HepG2 (cell line): ENCODE results near the gene STK36. TPM values are rescaled to one million over a fixed set of nuclear protein-coding genes. Genes with fewer than 3 reads are reported as not detected.

Source experiments
- ATAC-seq: fragments of 200-7000 bp; cut with Tn5 transposase; 3 replicates; pipeline ENCODE4 v1.9.1; 2020; ENCODE audit warnings: mild to moderate bottlenecking, moderate library complexity
- BruUV-seq: library from RNA; stranded (reverse); fragments of 400-500 nt; replicated peaks from 2 replicates; lab custom pipeline; 2021; lab: Mats Ljungman, UMichigan
- CTCF ChIA-PET: fragments of 300-600 bp; formaldehyde crosslinking; extraction: SDS; loops from one replicate; lab custom pipeline; 2021; ENCODE audit warnings: low total read pairs, inconsistent platforms, low intra/inter-chr PET ratio; lab: Yijun Ruan, JAX
- POLR2A ChIA-PET: fragments of 350-600 bp; sonication (Branson Sonifier 250); formaldehyde crosslinking; loops from one replicate; lab custom pipeline; 2020; ENCODE audit warnings: antibody characterized with exemption, inconsistent platforms; lab: Yijun Ruan, JAX
- DNase-seq: peaks from one replicate; pipeline ENCODE4 v3.0.0-alpha.2; 2015; ENCODE audit warnings: low spot score
- FAIRE-seq: peaks from 3 replicates; lab custom pipeline; 2011; peaks lifted over from hg19 to GRCh38; lab: Jason Lieb, UNC
- H2AFZ ChIP-seq: one replicate; pipeline ENCODE4 v1.6.1; 2011; ENCODE audit warnings: low read length, inconsistent platforms
- H3K27ac ChIP-seq: fragments of 300-600 bp; 3 replicates; pipeline ENCODE4 v1.8.0; 2011; ENCODE audit warnings: mixed run types, mild to moderate bottlenecking, mixed read lengths, low read length, inconsistent platforms; ENCODE audit not compliant: insufficient read depth; ENCODE audit errors: extremely low read length
- H3K27me3 ChIP-seq, 2 experiments: fragments of 200-600 bp in 1 of 2; 2 replicates in 1 of 2; 3 replicates in 1 of 2; pipeline versions ENCODE4 v1.6.0 to v1.8.0; 2011; ENCODE audit warnings: low read length in 2 of 2, mild to moderate bottlenecking in 2 of 2, moderate library complexity in 2 of 2, inconsistent platforms in 1 of 2; ENCODE audit not compliant: insufficient read depth in 2 of 2, control insufficient read depth in 1 of 2
- H3K36me3 ChIP-seq, 2 experiments: fragments of 200-600 bp in 1 of 2; replicated peaks in 1 of 2; 2 replicates in 1 of 2; 3 replicates in 1 of 2; pipeline versions ENCODE4 v1.5.1 to v1.8.0; 2011; ENCODE audit warnings: low read length in 2 of 2, inconsistent platforms in 1 of 2; ENCODE audit not compliant: insufficient read depth in 2 of 2, control insufficient read depth in 1 of 2
- H3K4me1 ChIP-seq: 2 replicates; pipeline ENCODE4 v1.5.1; 2012; ENCODE audit warnings: low read length, inconsistent platforms; ENCODE audit not compliant: insufficient read depth
- H3K4me2 ChIP-seq: 2 replicates; pipeline ENCODE4 v1.6.0; 2011; ENCODE audit warnings: low read depth, low read length, inconsistent platforms
- H3K4me3 ChIP-seq, 3 experiments: fragments of 200-600 bp in 1 of 3; sonication (generic), shearing (Covaris generic) in 1 of 3; replicated peaks in 1 of 3; 2 replicates each; pipeline ENCODE4 v1.5.1; 2011 to 2016; ENCODE audit warnings: low read length in 3 of 3, inconsistent platforms in 2 of 3, low read depth in 2 of 3, mild to moderate bottlenecking in 2 of 3, control low read depth in 1 of 3, mixed read lengths in 1 of 3; ENCODE audit not compliant: insufficient read depth in 1 of 3
- H3K79me2 ChIP-seq: one replicate; pipeline ENCODE4 v1.6.1; 2011; ENCODE audit warnings: low read length, inconsistent platforms; ENCODE audit not compliant: insufficient read depth
- H3K9ac ChIP-seq: 2 replicates; pipeline ENCODE4 v1.6.0; 2011; ENCODE audit warnings: mild to moderate bottlenecking, low read depth, low read length, inconsistent platforms; ENCODE audit not compliant: insufficient read depth
- H3K9me3 ChIP-seq: 2 replicates; pipeline ENCODE4 v1.5.1; 2012; ENCODE audit warnings: mild to moderate bottlenecking, low read length
- H4K20me1 ChIP-seq: 2 replicates; pipeline ENCODE4 v1.6.0; 2011; ENCODE audit warnings: inconsistent platforms, mild to moderate bottlenecking, low read length, moderate library complexity; ENCODE audit not compliant: insufficient read depth
- ASH2L ChIP-seq: fragments of 300-600, 200-600 bp; sonication (generic); IDR thresholded peaks from 2 replicates; pipeline ENCODE4 v1.7.0; 2017; ENCODE audit warnings: low read depth, mild to moderate bottlenecking, moderate library complexity, mixed read lengths, low read length; ENCODE audit not compliant: insufficient read length
- CC2D1A ChIP-seq: sonication (generic); formaldehyde crosslinking; IDR thresholded peaks from 2 replicates; pipeline ENCODE4 v1.8.1; 2023; ENCODE audit warnings: mild to moderate bottlenecking, missing genetic modification reagents
- EEA1 ChIP-seq: sonication (generic); formaldehyde crosslinking; IDR thresholded peaks from 2 replicates; pipeline ENCODE4 v1.5.1; 2020; ENCODE audit warnings: mild to moderate bottlenecking, missing genetic modification reagents, borderline replicate concordance
- EED ChIP-seq: sonication (generic); formaldehyde crosslinking; IDR thresholded peaks from 2 replicates; pipeline ENCODE4 v1.5.0; 2020; ENCODE audit warnings: mild to moderate bottlenecking, missing genetic modification reagents
- GLI4 ChIP-seq: sonication (generic); formaldehyde crosslinking; IDR thresholded peaks from 2 replicates; pipeline ENCODE4 v1.5.1; 2020; ENCODE audit warnings: missing genetic modification reagents, mild to moderate bottlenecking, moderate library complexity, borderline replicate concordance
- HNRNPL ChIP-seq: fragments of 200-400 bp; formaldehyde crosslinking; IDR thresholded peaks from 2 replicates; pipeline ENCODE4 v1.6.1; 2017; ENCODE audit warnings: mild to moderate bottlenecking, low read depth, low read length
- NR2F6 ChIP-seq, 2 experiments: IDR thresholded peaks; 2 replicates each; pipeline ENCODE4 v1.6.1; 2016; ENCODE audit warnings: antibody characterized with exemption in 1 of 2, mild to moderate bottlenecking in 1 of 2
- POLR2AphosphoS2 ChIP-seq: IDR thresholded peaks from 2 replicates; pipeline ENCODE4 v1.6.1; 2011; ENCODE audit warnings: low read depth, low read length, improper control_type of control experiment
- RFX3 ChIP-seq: IDR thresholded peaks from 2 replicates; pipeline ENCODE4 v1.6.1; 2016; ENCODE audit warnings: missing biosample characterization, missing genetic modification reagents
- SPEN ChIP-seq: sonication (generic); formaldehyde crosslinking; IDR thresholded peaks from 2 replicates; pipeline ENCODE4 v1.5.1; 2020; ENCODE audit warnings: low read depth, mild to moderate bottlenecking, missing genetic modification reagents
- SSRP1 ChIP-seq: IDR thresholded peaks from 2 replicates; pipeline ENCODE4 v1.6.1; 2016; ENCODE audit warnings: control low read depth
- ZFP36L1 ChIP-seq: sonication (generic); formaldehyde crosslinking; IDR thresholded peaks from 2 replicates; pipeline ENCODE4 v1.8.0; 2022; ENCODE audit warnings: mild to moderate bottlenecking, missing genetic modification reagents, moderate library complexity
- ZFP37 ChIP-seq: sonication (generic); formaldehyde crosslinking; IDR thresholded peaks from 2 replicates; pipeline ENCODE4 v1.4.0; 2020; ENCODE audit warnings: missing genetic modification reagents, borderline replicate concordance
- ZNF124 ChIP-seq: sonication (generic); formaldehyde crosslinking; IDR thresholded peaks from 2 replicates; pipeline ENCODE4 v1.4.0; 2020; ENCODE audit warnings: missing genetic modification reagents
- ZNF296 ChIP-seq: sonication (generic); formaldehyde crosslinking; conservative IDR thresholded peaks from 2 replicates; pipeline ENCODE4 v1.5.0; 2020; ENCODE audit warnings: mild to moderate bottlenecking, missing genetic modification reagents
- ZNF33A ChIP-seq: sonication (generic); formaldehyde crosslinking; IDR thresholded peaks from 2 replicates; pipeline ENCODE4 v1.5.1; 2020; ENCODE audit warnings: missing genetic modification reagents, mild to moderate bottlenecking, moderate library complexity, borderline replicate concordance
- ZNF460 ChIP-seq: sonication (generic); formaldehyde crosslinking; IDR thresholded peaks from 2 replicates; pipeline ENCODE4 v1.5.1; 2020; ENCODE audit warnings: missing genetic modification reagents, mild to moderate bottlenecking, borderline replicate concordance
- ZNF563 ChIP-seq: sonication (generic); formaldehyde crosslinking; IDR thresholded peaks from 2 replicates; pipeline ENCODE4 v1.8.0; 2022; ENCODE audit warnings: mild to moderate bottlenecking, moderate library complexity, missing genetic modification reagents
- ZNF564 ChIP-seq: sonication (generic); formaldehyde crosslinking; IDR thresholded peaks from 2 replicates; pipeline ENCODE4 v1.8.1; 2023; ENCODE audit warnings: mild to moderate bottlenecking, missing genetic modification reagents
- ZZZ3 ChIP-seq: sonication (generic); formaldehyde crosslinking; IDR thresholded peaks from 2 replicates; pipeline ENCODE4 v1.4.0; 2020; ENCODE audit warnings: missing genetic modification reagents, mild to moderate bottlenecking, borderline replicate concordance
- WGBS: methylation state at CpG from one replicate; pipeline ENCODE4 v1.1.6; 2017; ENCODE audit warnings: low lambda C conversion rate; 5-methylcytosine and 5-hydroxymethylcytosine counted together
- in situ Hi-C: cut with HindIII; loops from 2 replicates; pipeline ENCODE4 v1.10.0; 2017; ENCODE audit warnings: low pct_unique_long_range_greater_than_20kb; ENCODE audit not compliant: extremely low pct_ligation_motif_present
- intact Hi-C: fragments of 100-400 bp; cut with micrococcal nuclease; formaldehyde crosslinking; loops from one replicate; pipeline ENCODE4 v1.10.0; 2022; ENCODE audit not compliant: unreplicated experiment
- polyA plus RNA-seq, 8 experiments: library from polyadenylated mRNA; depleted of rRNA in 3 of 8; stranded (reverse) in 7 of 8; unstranded in 1 of 8; fragments of >200 nt; fragmentation: Illumina TruSeq in 4 of 8; extraction: Trizol in 4 of 8; gene quantifications; 2 replicates each; pipeline versions ENCODE4 v1.2.1 to v1.2.3, GENCODE V29; 2011 to 2016; ENCODE audit warnings: low read depth in 4 of 8, missing spikeins in 1 of 8, mixed read lengths in 1 of 8; ENCODE audit not compliant: insufficient read depth in 1 of 8
- total RNA-seq, 5 experiments: library from RNA; depleted of rRNA; stranded (reverse); fragments of >200 nt; fragmentation: Illumina TruSeq; extraction: Trizol; gene quantifications; 2 replicates each; pipeline ENCODE4 v1.2.3, GENCODE V29; 2016; ENCODE audit warnings: low read depth in 1 of 5
- TF ChIP-seq, protein P1 (sequence below): sonication (generic); formaldehyde crosslinking; IDR thresholded peaks from 2 replicates; pipeline ENCODE4 v1.4.0; 2020; ENCODE audit warnings: mild to moderate bottlenecking, missing genetic modification reagents
- TF ChIP-seq, protein P2 (sequence below): sonication (generic); formaldehyde crosslinking; IDR thresholded peaks from 2 replicates; pipeline ENCODE4 v1.5.0; 2020; ENCODE audit warnings: missing genetic modification reagents, mild to moderate bottlenecking, borderline replicate concordance
- TF ChIP-seq, protein P3 (sequence below): sonication (generic); formaldehyde crosslinking; IDR thresholded peaks from 2 replicates; pipeline ENCODE4 v1.5.0; 2020; ENCODE audit warnings: missing genetic modification reagents

Gene STK36
- total and polyA plus RNA-seq, 2 of the 13 experiments (the other 11 are each of a cell fraction or from before 2014, with no cell fraction given), result 45.9 to 83.5 TPM

DNA sequence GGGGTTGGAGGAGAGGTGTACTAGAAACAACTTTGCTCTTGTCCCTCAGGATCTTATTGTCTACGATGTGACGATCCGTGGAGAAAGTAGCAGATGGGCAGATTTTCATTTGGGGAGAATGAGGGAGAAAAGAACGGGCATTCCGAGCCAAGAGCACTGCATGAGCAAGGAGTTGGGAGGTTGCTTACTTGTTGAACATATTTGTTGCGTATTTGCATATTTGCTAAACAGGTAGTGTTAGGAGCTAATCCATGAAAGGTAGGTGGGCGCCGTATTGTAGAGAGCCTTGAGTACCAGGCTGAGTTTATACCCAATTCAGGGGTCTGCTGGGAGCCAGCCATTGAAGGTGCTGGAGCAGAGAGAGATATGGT, 11.9 kb upstream of the STK36 start:
- in situ Hi-C loops (no loop called here), intact Hi-C loops (loop anchor here (1.0 to 2.0 kb wide), 4 partner anchors 27 to 146 kb away; partner anchors contain the start of genes CNOT9, CYP27A1 and USP37)
- peak overlapping the region; percentile 78 to 92 (median 80) for H3K4me3 ChIP-seq
- no peaks in the 10 kb centered on the region for H3K9me3 ChIP-seq
- TSS peak; percentile 89 for BruUV-seq
- peak overlapping the region; percentile 45 for H2AFZ ChIP-seq
- H3K27me3 ChIP-seq, result no peaks in the 10 kb centered on the region; a peak in 1 of 5 replicates
- WGBS, result 13% methylated on average over 8 of the region's 8 CpGs
- H4K20me1 ChIP-seq, result no peaks in the 10 kb centered on the region
- ChIA-PET CTCF (interaction anchor here (1.2 to 3.2 kb wide), 2 partner anchors 27 to 189 kb away, joined by 4 to 41 read pairs; no protein-coding TSS in a partner anchor), POLR2A (interaction anchor here (0.6 to 5.8 kb wide), 24 partner anchors 10 to 727 kb away, joined by 3 to 130 read pairs (median 5); partner anchors contain the start of genes AAMP, CNPPD1, CTDSP1 and CYP27A1)
- ATAC-seq (no peak), DNase-seq (no peak), FAIRE-seq (no peak)
- H3K4me1 ChIP-seq, result peaks cover 24% of the 10 kb centered on the region
- peak overlapping the region; percentile 95 for H3K4me2 ChIP-seq
- H3K79me2 ChIP-seq, result peaks cover 20% of the 10 kb centered on the region
- peaks cover 27 to 61% of the 10 kb centered on the region in 2 experiments for H3K36me3 ChIP-seq
- peak overlapping the region; percentile 73 for H3K9ac ChIP-seq
- H3K27ac ChIP-seq, result peak overlapping the region; percentile 59
- no peak for TF ChIP-seq ZFP37 (CRISPR knock-in tag)
- TF ChIP-seq ZFP36L1, result no peak
- TF ChIP-seq CC2D1A, result no peak
- no peak for TF ChIP-seq POLR2AphosphoS2
- no peak for TF ChIP-seq ZNF460 (CRISPR knock-in tag)
- no peak for TF ChIP-seq RFX3 (CRISPR knock-in tag)
- TF ChIP-seq ZZZ3 (CRISPR knock-in tag), result no peak; the same call in 1 of the 2 replicates
- no peak for TF ChIP-seq ZNF563
- no peak for TF ChIP-seq EED
- TF ChIP-seq ZNF296 (CRISPR knock-in tag), result peak; percentile 24; the same call in 1 of the 2 replicates
- no peak for TF ChIP-seq ZNF124 (CRISPR knock-in tag)
- no peak for TF ChIP-seq SSRP1 (CRISPR knock-in tag)
- TF ChIP-seq ZNF564 (CRISPR knock-in tag), result no peak
- no peak for TF ChIP-seq GLI4 (CRISPR knock-in tag)
- TF ChIP-seq, protein P1, sequence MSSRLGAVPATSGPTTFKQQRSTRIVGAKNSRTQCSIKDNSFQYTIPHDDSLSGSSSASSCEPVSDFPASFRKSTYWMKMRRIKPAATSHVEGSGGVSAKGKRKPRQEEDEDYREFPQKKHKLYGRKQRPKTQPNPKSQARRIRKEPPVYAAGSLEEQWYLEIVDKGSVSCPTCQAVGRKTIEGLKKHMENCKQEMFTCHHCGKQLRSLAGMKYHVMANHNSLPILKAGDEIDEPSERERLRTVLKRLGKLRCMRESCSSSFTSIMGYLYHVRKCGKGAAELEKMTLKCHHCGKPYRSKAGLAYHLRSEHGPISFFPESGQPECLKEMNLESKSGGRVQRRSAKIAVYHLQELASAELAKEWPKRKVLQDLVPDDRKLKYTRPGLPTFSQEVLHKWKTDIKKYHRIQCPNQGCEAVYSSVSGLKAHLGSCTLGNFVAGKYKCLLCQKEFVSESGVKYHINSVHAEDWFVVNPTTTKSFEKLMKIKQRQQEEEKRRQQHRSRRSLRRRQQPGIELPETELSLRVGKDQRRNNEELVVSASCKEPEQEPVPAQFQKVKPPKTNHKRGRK (CRISPR knock-in tag), result no peak
- no peak for TF ChIP-seq ZNF33A
- TF ChIP-seq SPEN, result no peak
- TF ChIP-seq, protein P2, sequence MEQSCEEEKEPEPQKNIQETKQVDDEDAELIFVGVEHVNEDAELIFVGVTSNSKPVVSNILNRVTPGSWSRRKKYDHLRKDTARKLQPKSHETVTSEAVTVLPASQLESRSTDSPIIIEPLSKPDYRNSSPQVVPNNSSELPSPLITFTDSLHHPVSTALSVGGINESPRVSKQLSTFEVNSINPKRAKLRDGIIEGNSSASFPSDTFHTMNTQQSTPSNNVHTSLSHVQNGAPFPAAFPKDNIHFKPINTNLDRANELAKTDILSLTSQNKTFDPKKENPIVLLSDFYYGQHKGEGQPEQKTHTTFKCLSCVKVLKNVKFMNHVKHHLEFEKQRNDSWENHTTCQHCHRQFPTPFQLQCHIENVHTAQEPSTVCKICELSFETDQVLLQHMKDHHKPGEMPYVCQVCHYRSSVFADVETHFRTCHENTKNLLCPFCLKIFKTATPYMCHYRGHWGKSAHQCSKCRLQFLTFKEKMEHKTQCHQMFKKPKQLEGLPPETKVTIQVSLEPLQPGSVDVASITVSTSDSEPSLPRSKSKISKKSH (CRISPR knock-in tag), result no peak
- TF ChIP-seq HNRNPL, result no peak
- no peak for TF ChIP-seq NR2F6 (IDR thresholded peaks at IDR 0.05)
- TF ChIP-seq NR2F6 (CRISPR knock-in tag; IDR thresholded peaks at IDR 0.05), result no peak
- 0 out of 2 replicates have a peak, but pooled peaks have one; percentile 50 for TF ChIP-seq EEA1 (CRISPR knock-in tag)
- TF ChIP-seq ASH2L, result peak; percentile 19
- TF ChIP-seq, protein P3, sequence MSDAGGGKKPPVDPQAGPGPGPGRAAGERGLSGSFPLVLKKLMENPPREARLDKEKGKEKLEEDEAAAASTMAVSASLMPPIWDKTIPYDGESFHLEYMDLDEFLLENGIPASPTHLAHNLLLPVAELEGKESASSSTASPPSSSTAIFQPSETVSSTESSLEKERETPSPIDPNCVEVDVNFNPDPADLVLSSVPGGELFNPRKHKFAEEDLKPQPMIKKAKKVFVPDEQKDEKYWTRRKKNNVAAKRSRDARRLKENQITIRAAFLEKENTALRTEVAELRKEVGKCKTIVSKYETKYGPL (CRISPR knock-in tag), result no peak
